ENCODE results near the gene OR10C1. TPM values are rescaled to one million over a fixed set of nuclear protein-coding genes. Genes with fewer than 3 reads are reported as not detected.

OR10C1 gene
- total and polyA plus RNA-seq, 2 of the 4 experiments (the other 2 are of a cell fraction) = not detected

DNA sequence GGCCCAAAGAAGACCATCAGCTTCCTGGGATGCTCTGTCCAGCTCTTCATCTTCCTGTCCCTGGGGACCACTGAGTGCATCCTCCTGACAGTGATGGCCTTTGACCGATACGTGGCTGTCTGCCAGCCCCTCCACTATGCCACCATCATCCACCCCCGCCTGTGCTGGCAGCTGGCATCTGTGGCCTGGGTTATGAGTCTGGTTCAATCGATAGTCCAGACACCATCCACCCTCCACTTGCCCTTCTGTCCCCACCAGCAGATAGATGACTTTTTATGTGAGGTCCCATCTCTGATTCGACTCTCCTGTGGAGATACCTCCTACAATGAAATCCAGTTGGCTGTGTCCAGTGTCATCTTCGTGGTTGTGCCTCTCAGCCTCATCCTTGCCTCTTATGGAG is 22.9 kb downstream of the OR10C1 start:
- dilution Hi-C loops (cut with HindIII; ENCODE audit: low sequenced_read_pairs, unreplicated experiment) (no loop called here), in situ Hi-C loops (cut with MboI; ENCODE audit: low sequenced_read_pairs) (no loop called here), intact Hi-C loops (cut with micrococcal nuclease) (no loop called here)
- Histone ChIP-seq H3K9me3 (ENCODE audit: control insufficient read depth, insufficient read depth, low read length) (peaks cover 11% of the 10 kb centered on the region; the same call in 1 of the 2 replicates), H2BK120ac (ENCODE audit: low read depth, low read length) (no peak overlapping the region), H4K8ac (ENCODE audit: low read depth in 2 of 2, low read length in 2 of 2) (no peak overlapping the region), H3K9me1 (ENCODE audit: insufficient read depth, low read length) (no peaks in the 10 kb centered on the region), H3K56ac (ENCODE audit: extremely low read depth, insufficient read depth, low read length) (no peak overlapping the region), H3K27ac (ENCODE audit: insufficient read depth, low read length) (no peak overlapping the region), H3K23ac (ENCODE audit: low read depth, low read length) (no peak overlapping the region), H2BK20ac (ENCODE audit: low read depth, low read length) (no peak overlapping the region), H2BK15ac (ENCODE audit: low read depth, low read length) (no peak overlapping the region), H3K4me3 (ENCODE audit: insufficient read depth, low read depth, low read length) (no peak overlapping the region), H3K27me3 (ENCODE audit: control insufficient read depth, insufficient read depth, low read length) (no peaks in the 10 kb centered on the region), H4K20me1 (ENCODE audit: insufficient read depth, low read length) (no peaks in the 10 kb centered on the region), H3K79me1 (ENCODE audit: low read depth in 1 of 2, low read length in 2 of 2) (no peaks in the 10 kb centered on the region), H4K91ac (ENCODE audit: insufficient read depth, low read depth, low read length) (no peak overlapping the region), H2AFZ (replicated peaks; ENCODE audit: low read length, poor library complexity) (no peak overlapping the region), H2AK5ac (ENCODE audit: low read depth, low read length) (no peak overlapping the region), H3K4me1 (ENCODE audit: control insufficient read depth, insufficient read depth, low read length) (no peaks in the 10 kb centered on the region), H3K4ac (ENCODE audit: low read depth, low read length) (no peak overlapping the region), H3K36me3 (ENCODE audit: control insufficient read depth, insufficient read depth, low read length) (no peaks in the 10 kb centered on the region), H3K9ac (ENCODE audit: low read depth, low read length) (no peak overlapping the region), H4K5ac (ENCODE audit: low read depth, low read length) (no peak overlapping the region), H3K18ac (ENCODE audit: low read depth, low read length) (no peak overlapping the region), H2BK5ac (ENCODE audit: low read depth, low read length, poor library complexity, severe bottlenecking) (no peak overlapping the region), H2AK9ac (replicated peaks; ENCODE audit: low read depth, low read length, poor library complexity) (no peak overlapping the region), H3K4me2 (ENCODE audit: low read depth, low read length) (no peak overlapping the region), H3K14ac (replicated peaks; ENCODE audit: low read depth, low read length) (no peak overlapping the region)
- WGBS, 2 experiments (ENCODE audit: extremely low coverage in 2 of 2, insufficient read length in 1 of 2) = 13% methylated on average over 2 of the region's 6 CpGs; no CpG with 5 or more reads in 1 of the 2 experiments
- ATAC-seq (ENCODE audit: low read depth) = no peak
- no peak for DNase-seq
- ChIA-PET CTCF (no interaction called here), POLR2A (ENCODE audit: unreplicated experiment) (no interaction called here)
- no TSS peak for BruUV-seq (replicated peaks)
- TF ChIP-seq, protein P1, sequence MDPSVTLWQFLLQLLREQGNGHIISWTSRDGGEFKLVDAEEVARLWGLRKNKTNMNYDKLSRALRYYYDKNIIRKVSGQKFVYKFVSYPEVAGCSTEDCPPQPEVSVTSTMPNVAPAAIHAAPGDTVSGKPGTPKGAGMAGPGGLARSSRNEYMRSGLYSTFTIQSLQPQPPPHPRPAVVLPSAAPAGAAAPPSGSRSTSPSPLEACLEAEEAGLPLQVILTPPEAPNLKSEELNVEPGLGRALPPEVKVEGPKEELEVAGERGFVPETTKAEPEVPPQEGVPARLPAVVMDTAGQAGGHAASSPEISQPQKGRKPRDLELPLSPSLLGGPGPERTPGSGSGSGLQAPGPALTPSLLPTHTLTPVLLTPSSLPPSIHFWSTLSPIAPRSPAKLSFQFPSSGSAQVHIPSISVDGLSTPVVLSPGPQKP (IDR thresholded peaks at IDR 0.05; ENCODE audit: borderline replicate concordance, low read depth, low read length) = no peak
- TF ChIP-seq, protein P2, sequence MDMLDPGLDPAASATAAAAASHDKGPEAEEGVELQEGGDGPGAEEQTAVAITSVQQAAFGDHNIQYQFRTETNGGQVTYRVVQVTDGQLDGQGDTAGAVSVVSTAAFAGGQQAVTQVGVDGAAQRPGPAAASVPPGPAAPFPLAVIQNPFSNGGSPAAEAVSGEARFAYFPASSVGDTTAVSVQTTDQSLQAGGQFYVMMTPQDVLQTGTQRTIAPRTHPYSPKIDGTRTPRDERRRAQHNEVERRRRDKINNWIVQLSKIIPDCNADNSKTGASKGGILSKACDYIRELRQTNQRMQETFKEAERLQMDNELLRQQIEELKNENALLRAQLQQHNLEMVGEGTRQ (IDR thresholded peaks at IDR 0.05; ENCODE audit: low read depth, low read length) = no peak

All from IMR-90 (cell line).